Astrocyte (in vitro differentiated cells and primary cell): ENCODE measurements around the gene PLEKHA7. TPM values are rescaled to one million over a fixed set of nuclear protein-coding genes. Genes with fewer than 3 reads are reported as not detected.

Experiments
- DNase-seq: peaks from one replicate; pipeline ENCODE4 v3.0.0-alpha.2; 2010; ENCODE audit warnings: low read depth
- FAIRE-seq: peaks from 2 replicates; lab custom pipeline; 2011; peaks lifted over from hg19 to GRCh38; lab: Jason Lieb, UNC
- H2AFZ ChIP-seq: 2 replicates; pipeline ENCODE4 v1.6.0; 2012; ENCODE audit warnings: low read depth, low read length, inconsistent platforms
- H3K27ac ChIP-seq: 2 replicates; pipeline ENCODE4 v1.5.1; 2011; ENCODE audit warnings: low read depth, low read length, inconsistent platforms
- H3K27me3 ChIP-seq: 2 replicates; pipeline ENCODE4 v1.6.0; 2011; ENCODE audit warnings: low read length, inconsistent platforms; ENCODE audit not compliant: insufficient read depth
- H3K36me3 ChIP-seq: 2 replicates; pipeline ENCODE4 v1.5.1; 2011; ENCODE audit warnings: low read length, inconsistent platforms; ENCODE audit not compliant: insufficient read depth
- H3K4me1 ChIP-seq: 2 replicates; pipeline ENCODE4 v1.5.1; 2011; ENCODE audit warnings: low read length, inconsistent platforms; ENCODE audit not compliant: insufficient read depth
- H3K4me2 ChIP-seq: 2 replicates; pipeline ENCODE4 v1.6.0; 2012; ENCODE audit warnings: low read length, inconsistent platforms
- H3K4me3 ChIP-seq: 2 replicates; pipeline ENCODE4 v1.5.1; 2011; ENCODE audit warnings: low read depth, mild to moderate bottlenecking, low read length, inconsistent platforms; ENCODE audit not compliant: insufficient read depth
- H3K79me2 ChIP-seq: 2 replicates; pipeline ENCODE4 v1.6.0; 2012; ENCODE audit warnings: mild to moderate bottlenecking, low read length, inconsistent platforms; ENCODE audit not compliant: insufficient read depth
- H3K9ac ChIP-seq: 2 replicates; pipeline ENCODE4 v1.6.0; 2012; ENCODE audit warnings: mild to moderate bottlenecking, low read length, inconsistent platforms
- H3K9me3 ChIP-seq: 2 replicates; pipeline ENCODE4 v1.5.1; 2012; ENCODE audit warnings: low read depth, mild to moderate bottlenecking, low read length, inconsistent platforms; ENCODE audit not compliant: insufficient read depth
- H4K20me1 ChIP-seq: 2 replicates; pipeline ENCODE4 v1.6.0; 2012; ENCODE audit warnings: low read length, inconsistent platforms; ENCODE audit not compliant: insufficient read depth
- H3K27ac Mint-ChIP-seq: one replicate; pipeline ENCODE4 v1.8.0; 2021; ENCODE audit warnings: mild to moderate bottlenecking, mixed read lengths; ENCODE audit not compliant: unreplicated experiment
- H3K27me3 Mint-ChIP-seq: one replicate; pipeline ENCODE4 v1.8.0; 2021; ENCODE audit warnings: low read depth, mixed read lengths; ENCODE audit not compliant: unreplicated experiment
- H3K36me3 Mint-ChIP-seq: one replicate; pipeline ENCODE4 v1.8.0; 2021; ENCODE audit warnings: low read depth, mixed read lengths; ENCODE audit not compliant: unreplicated experiment
- H3K4me1 Mint-ChIP-seq: one replicate; pipeline ENCODE4 v1.8.0; 2021; ENCODE audit warnings: low read depth, mixed read lengths; ENCODE audit not compliant: unreplicated experiment
- H3K4me3 Mint-ChIP-seq: one replicate; pipeline ENCODE4 v1.8.0; 2021; ENCODE audit warnings: mild to moderate bottlenecking, moderate library complexity, mixed read lengths; ENCODE audit not compliant: unreplicated experiment
- H3K9me3 Mint-ChIP-seq: one replicate; pipeline ENCODE4 v1.8.0; 2021; ENCODE audit warnings: mild to moderate bottlenecking, mixed read lengths; ENCODE audit not compliant: unreplicated experiment
- CTCF ChIP-seq: IDR thresholded peaks from 2 replicates; pipeline ENCODE4 v1.5.1; 2011; ENCODE audit warnings: low read depth, mild to moderate bottlenecking, inconsistent platforms, low read length, moderate library complexity; ENCODE audit not compliant: insufficient read depth
- EZH2 ChIP-seq: IDR thresholded peaks from 2 replicates; pipeline ENCODE4 v1.6.1; 2012; ENCODE audit warnings: mild to moderate bottlenecking, low read length, inconsistent platforms; ENCODE audit not compliant: insufficient read depth
- total RNA-seq: library from RNA; stranded (reverse); gene quantifications from 2 replicates; pipeline ENCODE4 v1.2.1, GENCODE V29; 2021

The PLEKHA7 gene
- total RNA-seq, 1 donor from 2014 or later, result 5.7 TPM

GRCh38 chr11:16809886-16810668, 204.1 kb downstream of the PLEKHA7 start:
- peak; percentile 31 for DNase-seq
- no peaks in the 10 kb centered on the region for H3K36me3 ChIP-seq
- no peak overlapping the region for H3K4me2 ChIP-seq
- Mint-ChIP-seq H3K27ac (no peak overlapping the region), H3K9me3 (no peaks in the 10 kb centered on the region), H3K36me3 (peaks cover 4% of the 10 kb centered on the region), H3K4me3 (no peak overlapping the region), H3K4me1 (no peaks in the 10 kb centered on the region), H3K27me3 (peaks cover 8% of the 10 kb centered on the region)
- no peaks in the 10 kb centered on the region for H3K79me2 ChIP-seq
- no peak overlapping the region for H2AFZ ChIP-seq
- FAIRE-seq, result no peak
- no peaks in the 10 kb centered on the region for H3K9me3 ChIP-seq
- H3K27ac ChIP-seq, result no peak overlapping the region
- no peak for TF ChIP-seq CTCF
- no peak for TF ChIP-seq EZH2
- no peak overlapping the region for H3K4me3 ChIP-seq
- peaks cover 7% of the 10 kb centered on the region for H3K27me3 ChIP-seq
- no peaks in the 10 kb centered on the region for H4K20me1 ChIP-seq
- no peak overlapping the region for H3K9ac ChIP-seq
- H3K4me1 ChIP-seq, result no peaks in the 10 kb centered on the region

- no peak overlapping the region for H3K4me2 ChIP-seq
- H3K4me1 ChIP-seq, result no peaks in the 10 kb centered on the region
- TF ChIP-seq EZH2 (no peak), CTCF (no peak)
- no peaks in the 10 kb centered on the region for H4K20me1 ChIP-seq
- DNase-seq (no peak), FAIRE-seq (no peak)
- H3K9me3 ChIP-seq, result no peaks in the 10 kb centered on the region
- Mint-ChIP-seq H3K9me3 (no peaks in the 10 kb centered on the region), H3K36me3 (peaks cover 1% of the 10 kb centered on the region), H3K27me3 (no peaks in the 10 kb centered on the region), H3K4me3 (no peak overlapping the region), H3K27ac (no peak overlapping the region), H3K4me1 (no peaks in the 10 kb centered on the region)
- no peak overlapping the region for H3K4me3 ChIP-seq
- no peak overlapping the region for H3K27ac ChIP-seq
- H3K79me2 ChIP-seq, result no peaks in the 10 kb centered on the region
- H2AFZ ChIP-seq, result no peak overlapping the region
- peaks cover 4% of the 10 kb centered on the region for H3K27me3 ChIP-seq
- no peak overlapping the region for H3K9ac ChIP-seq
- no peaks in the 10 kb centered on the region for H3K36me3 ChIP-seq
Observed at GRCh38 chr11:16807306-16807705, 206.9 kb downstream of the PLEKHA7 start.

- Histone ChIP-seq H3K4me2 (no peak overlapping the region), H3K9ac (no peak overlapping the region), H3K4me3 (no peak overlapping the region), H3K4me1 (no peaks in the 10 kb centered on the region), H2AFZ (no peak overlapping the region), H3K79me2 (no peaks in the 10 kb centered on the region), H3K27ac (no peak overlapping the region), H4K20me1 (no peaks in the 10 kb centered on the region), H3K36me3 (no peaks in the 10 kb centered on the region), H3K27me3 (peaks cover 4% of the 10 kb centered on the region), H3K9me3 (no peaks in the 10 kb centered on the region)
- Mint-ChIP-seq H3K9me3 (no peaks in the 10 kb centered on the region), H3K4me1 (no peaks in the 10 kb centered on the region), H3K36me3 (peaks cover 1% of the 10 kb centered on the region), H3K27me3 (no peaks in the 10 kb centered on the region), H3K27ac (no peak overlapping the region), H3K4me3 (no peak overlapping the region)
- no peak for FAIRE-seq
- peak; percentile 47 for DNase-seq
- TF ChIP-seq CTCF (no peak), EZH2 (no peak)
Observed at GRCh38 chr11:16806791-16807190, 207.4 kb downstream of the PLEKHA7 start.
